ENCODE measurements around the gene ATP2C2.

GRCh38 chr16:84478172-84478947, 110.0 kb downstream of the ATP2C2 start:
- TF ChIP-seq CTCF (IDR thresholded peaks at IDR 0.05) (no peak), POLR2A (IDR thresholded peaks at IDR 0.05) (no peak)

Data from heart left ventricle (tissue), 13 donors.